ENCODE measurements around the gene TDRD7.

TDRD7 gene, protein sequence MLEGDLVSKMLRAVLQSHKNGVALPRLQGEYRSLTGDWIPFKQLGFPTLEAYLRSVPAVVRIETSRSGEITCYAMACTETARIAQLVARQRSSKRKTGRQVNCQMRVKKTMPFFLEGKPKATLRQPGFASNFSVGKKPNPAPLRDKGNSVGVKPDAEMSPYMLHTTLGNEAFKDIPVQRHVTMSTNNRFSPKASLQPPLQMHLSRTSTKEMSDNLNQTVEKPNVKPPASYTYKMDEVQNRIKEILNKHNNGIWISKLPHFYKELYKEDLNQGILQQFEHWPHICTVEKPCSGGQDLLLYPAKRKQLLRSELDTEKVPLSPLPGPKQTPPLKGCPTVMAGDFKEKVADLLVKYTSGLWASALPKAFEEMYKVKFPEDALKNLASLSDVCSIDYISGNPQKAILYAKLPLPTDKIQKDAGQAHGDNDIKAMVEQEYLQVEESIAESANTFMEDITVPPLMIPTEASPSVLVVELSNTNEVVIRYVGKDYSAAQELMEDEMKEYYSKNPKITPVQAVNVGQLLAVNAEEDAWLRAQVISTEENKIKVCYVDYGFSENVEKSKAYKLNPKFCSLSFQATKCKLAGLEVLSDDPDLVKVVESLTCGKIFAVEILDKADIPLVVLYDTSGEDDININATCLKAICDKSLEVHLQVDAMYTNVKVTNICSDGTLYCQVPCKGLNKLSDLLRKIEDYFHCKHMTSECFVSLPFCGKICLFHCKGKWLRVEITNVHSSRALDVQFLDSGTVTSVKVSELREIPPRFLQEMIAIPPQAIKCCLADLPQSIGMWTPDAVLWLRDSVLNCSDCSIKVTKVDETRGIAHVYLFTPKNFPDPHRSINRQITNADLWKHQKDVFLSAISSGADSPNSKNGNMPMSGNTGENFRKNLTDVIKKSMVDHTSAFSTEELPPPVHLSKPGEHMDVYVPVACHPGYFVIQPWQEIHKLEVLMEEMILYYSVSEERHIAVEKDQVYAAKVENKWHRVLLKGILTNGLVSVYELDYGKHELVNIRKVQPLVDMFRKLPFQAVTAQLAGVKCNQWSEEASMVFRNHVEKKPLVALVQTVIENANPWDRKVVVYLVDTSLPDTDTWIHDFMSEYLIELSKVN

DNA sequence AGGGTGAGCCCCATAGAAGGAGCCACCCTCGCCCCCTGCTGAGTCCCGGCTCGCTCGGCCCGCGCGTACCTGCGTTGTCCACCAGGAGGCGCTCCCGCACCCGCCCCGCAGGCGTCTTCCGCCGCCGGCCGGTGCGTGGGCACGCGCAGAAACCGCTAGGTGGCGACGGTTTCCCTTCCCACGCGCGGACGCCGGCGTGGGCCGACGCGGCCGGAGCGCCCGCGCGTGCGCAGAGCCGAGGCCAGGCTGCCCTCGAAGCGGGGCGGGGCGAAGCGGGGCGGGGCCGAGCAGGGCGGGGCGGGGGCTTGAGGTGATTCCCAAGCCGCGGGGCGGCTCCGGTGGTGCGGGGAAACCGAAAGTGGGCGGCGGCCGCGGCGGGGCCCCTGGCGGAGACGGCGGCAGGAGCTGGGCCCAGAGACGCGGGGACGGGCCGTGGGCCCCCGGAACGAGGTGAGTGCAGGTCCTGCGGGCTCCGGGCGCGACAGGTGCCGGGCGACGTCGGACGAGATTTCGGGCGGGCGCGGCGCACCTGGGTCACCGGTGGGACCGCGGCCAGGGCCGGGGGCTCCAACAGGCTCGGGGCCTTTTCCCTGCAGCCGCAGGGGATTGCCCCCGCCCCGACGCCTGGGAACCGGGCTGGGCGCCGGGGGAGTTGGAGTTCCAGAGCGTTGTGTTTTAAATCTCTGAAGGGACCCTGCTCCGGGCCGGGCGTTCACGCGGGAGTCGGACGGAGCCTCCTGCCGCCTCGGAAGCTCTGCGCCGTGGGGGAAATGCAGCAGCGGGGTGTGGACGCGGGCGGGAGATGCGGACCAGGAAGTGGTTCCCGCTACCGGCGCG, at the start of gene TDRD7:
TSS of gene TDRD7 (plus strand) at position 308 of the 837 bp plus-strand sequence. CDS start 16,370 bp downstream, outside the sequence.
- DNase-seq: peak; percentile 75 to 80

DNA sequence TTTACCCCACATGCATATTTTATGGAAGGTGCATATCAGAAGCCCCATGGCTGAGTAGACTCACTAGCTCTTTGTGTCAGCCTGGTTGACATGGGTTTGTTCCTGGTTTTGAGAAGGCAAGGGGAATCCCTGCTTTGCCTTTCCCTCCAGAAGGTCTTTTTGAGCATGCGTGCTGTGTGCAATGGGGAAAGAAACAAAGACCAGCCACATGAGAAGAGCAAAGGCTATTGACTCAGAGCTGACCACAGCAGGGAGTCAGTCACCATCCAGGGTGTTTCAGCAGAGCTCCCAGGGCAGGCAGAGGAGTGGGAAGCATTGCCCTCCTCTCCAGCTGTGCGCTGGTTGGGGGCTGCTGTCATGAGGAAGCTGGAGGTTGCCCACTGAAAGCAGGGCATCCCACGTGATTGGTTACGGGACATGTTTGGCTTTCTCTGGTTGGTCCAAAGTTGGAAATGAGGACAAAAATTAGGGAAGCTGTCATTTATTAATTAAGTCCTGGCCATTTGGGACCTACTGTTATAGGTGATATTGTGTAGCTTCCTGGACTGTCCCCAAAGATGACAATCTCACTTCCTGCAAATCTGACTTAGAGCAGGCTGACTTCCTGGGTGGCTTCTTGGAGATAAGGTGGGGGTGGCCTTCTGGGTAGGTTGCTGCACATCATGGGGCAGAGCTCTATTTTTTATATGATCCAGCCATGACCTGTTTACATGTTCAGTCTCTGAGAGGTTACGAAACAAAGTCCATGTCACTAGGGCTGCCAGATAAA, 48.9 kb upstream of the TDRD7 start:
- DNase-seq: no peak

DNA sequence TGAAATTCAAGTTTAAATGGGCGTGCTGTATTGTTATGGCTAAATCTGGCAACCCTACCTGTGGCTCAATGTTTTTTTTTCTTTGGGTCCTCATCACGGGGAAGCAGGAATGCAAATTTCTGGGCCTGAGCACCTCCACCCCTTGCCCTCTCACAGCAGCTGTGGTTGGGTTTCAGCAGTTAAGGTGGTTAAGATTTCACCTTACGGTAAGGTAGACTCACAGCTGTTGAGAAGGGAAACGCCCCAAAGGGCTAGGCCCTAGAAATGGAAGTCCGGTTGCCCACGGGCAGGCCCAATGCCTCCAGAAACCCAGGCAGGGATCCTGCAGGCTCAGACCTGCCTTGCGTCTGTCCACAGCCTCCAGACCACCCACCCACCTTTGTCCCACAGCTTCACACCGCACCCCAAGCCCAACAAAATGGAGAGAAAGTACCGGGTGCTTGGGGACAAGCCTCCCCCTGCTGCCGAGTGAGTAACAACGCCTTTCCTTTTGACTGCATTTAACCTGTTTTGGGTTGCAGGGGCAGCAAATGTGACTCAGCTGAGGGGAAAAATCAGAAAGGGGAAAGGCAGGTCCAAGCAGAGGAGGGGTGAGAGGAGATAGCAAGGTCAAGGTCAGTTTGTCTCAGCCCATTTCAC, 48.1 kb upstream of the TDRD7 start:
- DNase-seq: no peak

DNA sequence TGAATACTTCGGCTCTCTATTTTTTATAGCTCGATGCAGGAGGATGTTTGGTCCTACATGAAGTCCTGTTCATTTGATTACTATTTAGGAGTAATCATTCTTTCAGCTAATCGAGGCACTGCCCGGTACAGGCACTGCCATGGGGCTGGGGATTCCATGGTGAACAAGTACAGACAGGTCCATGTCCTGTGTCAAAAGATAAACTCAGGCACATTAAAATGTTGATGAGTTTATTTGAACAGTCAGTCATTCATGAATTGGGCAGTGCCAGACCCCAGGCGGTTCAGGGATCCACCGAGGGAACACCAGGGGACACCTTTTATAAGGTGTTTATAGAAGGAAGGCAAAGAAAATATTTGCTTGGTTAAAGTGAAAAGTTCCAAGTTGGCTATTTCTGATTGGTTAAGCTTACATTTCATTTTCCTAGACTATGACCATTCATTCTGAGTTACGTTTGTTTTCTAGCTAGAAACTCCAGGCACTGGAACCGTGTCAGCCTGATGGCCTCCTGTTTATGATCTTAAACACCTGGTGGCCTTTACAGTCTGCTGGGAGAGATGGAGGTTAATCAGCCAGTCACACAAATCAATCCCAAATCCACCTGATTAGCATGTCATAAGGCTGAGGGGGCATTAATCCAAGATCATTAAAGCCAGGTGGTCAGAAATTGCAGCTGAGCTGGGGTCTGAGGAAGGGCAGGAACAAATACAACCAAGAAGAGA, 47.0 kb upstream of the TDRD7 start:
- DNase-seq: no peak

DNA sequence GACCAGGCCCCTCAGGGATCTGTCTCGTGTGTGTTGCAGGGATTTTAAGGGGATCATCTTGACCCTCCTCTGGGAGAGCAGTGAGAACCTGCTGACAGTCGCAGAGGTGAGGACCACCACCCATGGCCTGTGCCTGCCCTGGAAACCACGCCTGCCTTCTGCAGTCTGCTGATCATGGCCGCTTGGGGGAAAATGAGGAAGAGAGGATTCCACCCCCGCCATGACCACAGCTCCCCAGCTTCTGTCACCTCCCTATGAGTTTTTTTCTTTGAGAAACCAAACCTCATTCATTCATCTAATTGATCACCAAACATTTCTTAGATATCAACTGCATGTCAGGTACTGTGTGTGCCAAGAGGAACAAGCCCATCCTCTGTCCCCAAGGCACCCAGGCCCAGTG, 46.3 kb upstream of the TDRD7 start:
- no peak for DNase-seq

DNA sequence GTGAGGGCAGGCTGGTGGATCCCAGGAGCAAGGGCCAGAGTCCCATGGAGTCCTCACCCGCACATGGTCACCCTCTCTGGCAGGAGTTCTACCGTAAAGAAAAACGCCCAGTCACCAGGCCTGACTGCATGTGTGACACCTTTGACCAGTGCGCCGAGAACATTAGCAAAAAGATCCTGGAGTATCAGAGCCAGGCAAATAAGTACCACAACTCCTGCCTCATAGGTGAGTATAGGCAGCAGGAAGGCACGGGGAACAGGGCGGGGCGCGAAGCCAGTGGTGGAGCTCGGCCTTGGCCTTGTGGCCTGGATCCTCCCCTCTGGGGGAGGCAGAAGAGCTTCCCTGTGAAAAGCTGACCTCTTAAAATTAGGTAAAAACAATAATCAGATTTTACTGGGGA, 45.4 kb upstream of the TDRD7 start:
- no peak for DNase-seq

DNA sequence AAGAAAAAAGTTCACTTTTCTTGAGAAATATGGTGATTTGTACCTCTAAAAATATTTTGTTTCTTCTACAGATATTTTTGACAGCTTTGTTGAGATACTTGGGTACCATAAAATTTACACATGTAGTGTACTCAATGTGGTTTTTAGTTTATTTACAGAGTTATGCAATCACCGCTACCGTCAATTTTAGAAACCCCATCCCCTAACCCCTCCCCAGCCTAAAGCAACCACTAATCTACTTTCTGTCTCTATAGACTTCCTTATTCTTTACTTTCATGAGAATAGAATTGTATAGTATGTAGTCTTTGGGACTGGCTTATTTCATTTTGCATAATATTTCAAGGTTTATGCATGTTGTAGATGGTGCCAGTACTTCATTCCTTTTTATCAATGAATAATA, 45.0 kb upstream of the TDRD7 start:
- DNase-seq: no peak

DNA sequence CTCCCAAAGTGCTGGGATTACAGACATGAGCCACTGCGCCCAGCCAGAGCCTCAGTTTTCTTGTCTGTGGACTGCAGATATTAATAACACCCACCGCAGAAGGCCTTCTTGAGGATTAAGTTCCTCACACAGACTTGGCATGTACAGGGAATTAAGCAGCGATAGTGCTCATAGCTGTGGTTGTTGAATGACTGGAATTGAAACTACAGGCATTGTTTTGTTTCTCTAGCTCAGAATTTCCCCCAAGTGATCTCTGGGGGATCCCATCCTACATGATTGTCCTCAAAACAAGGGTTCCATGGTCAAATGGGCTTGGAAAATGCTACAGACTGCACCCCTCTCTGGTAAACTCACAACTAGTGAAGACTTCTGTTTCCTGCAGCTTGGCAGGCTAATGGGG, 44.2 kb upstream of the TDRD7 start:
- DNase-seq: no peak

DNA sequence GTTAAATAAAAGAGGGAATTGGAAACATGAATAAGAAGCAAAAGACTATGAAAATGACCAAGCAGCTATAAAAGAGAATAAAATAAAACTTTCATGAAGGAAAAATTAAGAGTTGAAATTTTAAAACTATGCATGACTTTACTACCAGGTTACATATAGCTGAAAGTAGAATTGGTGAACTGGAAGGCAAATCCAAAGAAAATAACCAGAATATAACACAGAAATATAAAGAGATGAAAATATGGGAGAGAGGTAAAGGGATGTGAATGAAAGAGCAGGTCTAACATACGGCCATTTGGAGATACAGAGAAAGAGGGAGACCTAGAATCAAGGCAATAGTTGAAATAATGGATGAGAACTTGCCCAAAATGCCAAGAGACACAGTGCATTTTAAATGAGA, 42.9 kb upstream of the TDRD7 start:
- DNase-seq: no peak

DNA sequence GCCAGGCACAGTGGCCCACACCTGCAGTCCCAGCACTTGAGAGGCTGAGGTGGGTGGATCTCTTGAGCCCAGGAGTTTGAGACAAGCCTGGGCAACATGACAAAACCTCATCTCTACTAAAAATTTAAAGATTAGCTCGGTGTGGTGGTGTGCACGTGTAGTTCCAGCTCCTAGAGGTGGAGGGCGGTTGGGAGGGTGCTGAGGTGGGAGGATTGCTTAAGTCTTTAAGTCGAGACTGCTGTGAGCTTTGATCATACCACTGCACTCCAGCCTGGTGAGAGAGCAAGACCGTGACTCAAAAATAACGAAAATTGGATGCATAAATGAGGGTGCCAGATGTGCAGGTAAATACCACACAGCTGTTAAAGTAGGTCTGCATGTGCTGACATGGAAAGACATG, 39.3 kb upstream of the TDRD7 start:
- no peak for DNase-seq

DNA sequence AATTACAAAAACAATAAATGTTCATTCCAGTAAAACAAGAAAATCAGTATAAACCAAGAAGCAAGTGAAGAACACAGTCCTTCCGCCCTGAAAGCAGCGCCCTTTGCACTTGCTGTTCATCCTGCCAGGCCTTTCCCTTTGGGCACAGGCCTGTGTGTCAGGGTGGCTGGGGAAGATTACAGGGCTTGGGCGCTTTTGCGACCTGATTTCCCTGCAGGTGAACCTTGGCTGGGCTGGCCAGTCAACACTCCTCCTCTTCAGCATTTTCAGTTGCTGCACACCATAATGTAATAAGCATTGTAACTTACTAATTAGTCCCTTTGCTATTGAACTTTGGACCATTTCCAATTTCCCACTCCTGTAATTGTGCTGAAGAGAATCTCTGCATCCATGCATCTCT, 38.6 kb upstream of the TDRD7 start:
- no peak for DNase-seq

DNA sequence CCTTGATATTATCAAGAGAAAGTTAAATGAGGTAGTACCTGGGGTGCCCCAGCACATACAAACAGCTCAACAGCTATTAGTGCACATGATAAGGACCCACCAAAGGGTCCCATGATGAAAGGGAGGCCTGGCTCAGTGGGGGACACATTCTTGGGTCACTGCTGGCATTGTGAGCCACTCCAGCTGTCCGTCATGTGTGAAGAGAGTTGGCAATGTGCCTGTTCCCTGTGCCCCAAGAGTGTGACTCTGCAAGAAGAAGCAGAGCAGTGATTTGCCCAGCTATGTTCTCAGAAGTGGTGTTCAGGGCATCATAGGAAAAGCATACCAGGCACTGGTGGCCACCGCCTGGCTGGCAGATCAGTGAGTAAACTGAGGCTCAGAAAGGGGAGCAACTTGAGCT, 37.1 kb upstream of the TDRD7 start:
- DNase-seq: no peak

DNA sequence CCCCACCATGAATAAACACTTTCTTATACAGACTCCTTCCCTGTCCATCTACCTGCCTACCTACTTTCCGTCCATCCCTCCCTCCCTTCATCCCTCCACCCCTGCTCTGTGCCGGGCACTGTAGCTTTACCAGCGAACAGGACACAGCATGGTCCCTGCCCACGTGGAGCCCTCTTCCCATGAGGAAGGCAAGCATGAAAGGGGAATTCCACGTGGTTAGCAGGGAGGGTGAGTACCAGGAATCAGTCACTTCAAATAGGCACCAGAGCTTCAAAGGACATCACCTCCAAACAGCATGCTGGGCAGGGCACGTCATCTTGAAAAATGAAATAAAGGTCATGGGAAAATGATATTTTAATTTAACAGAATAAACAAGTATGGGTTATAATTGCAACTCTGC, 35.0 kb upstream of the TDRD7 start:
- no peak for DNase-seq

DNA sequence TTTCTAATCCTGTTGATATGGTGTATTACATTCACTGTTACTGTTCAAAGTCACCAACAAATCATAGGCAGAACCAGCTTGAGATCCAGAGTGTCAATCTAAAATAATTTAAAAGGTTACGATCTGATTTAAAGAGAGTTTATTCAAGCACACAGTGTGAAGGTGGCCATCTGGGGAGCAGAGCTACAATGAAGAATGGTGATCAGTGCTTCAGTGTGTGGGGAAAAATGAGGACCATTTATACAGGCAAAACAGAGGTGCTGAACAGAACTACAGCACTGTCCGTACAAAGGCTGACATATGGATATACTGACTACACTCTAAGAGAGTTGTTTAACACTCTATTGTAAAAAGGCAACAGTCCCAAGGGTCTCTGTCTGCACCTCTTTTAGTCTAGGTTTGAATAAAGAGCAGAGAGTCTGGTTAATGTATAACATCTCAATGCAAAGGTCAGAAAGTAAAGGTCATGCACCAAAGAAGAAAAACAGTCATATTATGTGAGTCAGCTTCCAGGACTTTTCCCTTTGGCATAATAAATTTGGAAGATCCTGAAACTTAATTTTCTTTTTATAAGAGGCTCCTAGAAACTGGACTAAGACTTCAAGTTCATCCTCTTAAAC, 29.7 kb upstream of the TDRD7 start:
- DNase-seq: no peak

DNA sequence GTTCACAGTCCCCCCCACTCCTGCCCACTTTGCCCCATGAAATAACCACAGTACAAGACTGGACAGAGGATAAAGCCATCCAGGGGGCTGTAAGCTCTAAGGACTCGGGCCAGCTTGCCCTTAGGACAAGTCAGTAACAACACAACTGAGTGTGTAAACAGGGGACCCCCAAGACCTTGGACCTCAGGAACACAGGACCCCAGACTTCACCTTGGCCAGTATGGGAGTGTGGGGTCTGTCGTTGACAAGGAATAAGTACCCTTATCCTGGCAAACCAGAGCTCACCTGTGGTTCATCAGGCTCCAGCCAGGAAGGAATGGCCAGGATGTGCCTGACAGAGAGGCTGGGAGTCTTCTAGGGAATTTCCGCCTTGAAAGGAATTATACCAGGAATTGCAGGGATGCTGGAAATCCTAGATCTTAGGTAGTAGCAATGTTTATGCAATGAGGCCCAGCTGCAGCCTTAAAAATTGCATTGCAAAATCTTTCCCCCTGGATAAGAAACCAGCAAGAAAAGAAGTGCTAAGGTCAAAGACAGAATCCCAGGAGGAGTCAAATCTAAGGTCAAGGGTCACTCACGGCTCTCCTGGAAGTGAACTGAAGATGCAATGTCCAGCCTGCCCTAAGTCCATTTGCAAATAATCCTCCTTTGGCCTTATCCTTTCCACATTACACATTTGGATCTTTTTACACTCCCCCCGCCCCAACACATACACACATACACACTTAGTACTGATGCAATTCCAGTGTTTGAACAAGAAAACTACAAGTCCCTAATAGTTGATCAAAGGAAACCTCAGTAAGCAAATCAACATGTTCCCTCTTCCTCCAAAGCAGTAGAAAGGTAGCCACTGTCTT, 27.3 kb upstream of the TDRD7 start:
- no peak for DNase-seq

DNA sequence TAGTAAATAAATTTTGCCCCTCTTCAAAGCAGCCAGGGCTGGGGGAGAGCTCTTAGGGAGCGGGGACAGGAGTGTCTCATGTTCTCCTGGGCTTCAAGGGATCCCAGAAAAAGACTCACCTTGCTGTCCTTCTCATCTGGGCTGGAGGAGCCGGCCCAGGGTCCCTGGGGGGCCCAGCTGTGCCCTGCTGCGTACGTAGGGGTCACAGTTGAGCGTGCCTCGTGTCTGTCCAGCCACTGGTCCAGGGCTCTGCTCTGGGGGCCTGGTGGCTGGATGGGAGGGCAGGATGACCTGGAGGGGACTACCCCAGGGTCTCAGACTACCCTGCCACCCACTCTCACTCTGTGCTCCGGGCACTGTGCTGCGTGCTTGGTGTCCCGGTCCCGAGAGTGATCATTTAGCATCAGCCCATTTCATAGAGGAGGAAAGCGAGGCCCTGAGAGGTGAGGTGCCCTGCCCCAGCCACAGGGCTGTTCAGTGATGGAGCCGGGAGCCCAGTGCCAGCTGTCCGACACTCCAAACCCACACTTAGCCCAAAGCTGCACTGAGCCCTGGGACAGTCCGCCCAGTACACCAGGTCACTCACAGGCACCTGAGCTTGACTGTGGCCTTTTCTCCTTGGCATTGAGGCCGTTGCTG, 26.2 kb upstream of the TDRD7 start:
- DNase-seq: no peak

DNA sequence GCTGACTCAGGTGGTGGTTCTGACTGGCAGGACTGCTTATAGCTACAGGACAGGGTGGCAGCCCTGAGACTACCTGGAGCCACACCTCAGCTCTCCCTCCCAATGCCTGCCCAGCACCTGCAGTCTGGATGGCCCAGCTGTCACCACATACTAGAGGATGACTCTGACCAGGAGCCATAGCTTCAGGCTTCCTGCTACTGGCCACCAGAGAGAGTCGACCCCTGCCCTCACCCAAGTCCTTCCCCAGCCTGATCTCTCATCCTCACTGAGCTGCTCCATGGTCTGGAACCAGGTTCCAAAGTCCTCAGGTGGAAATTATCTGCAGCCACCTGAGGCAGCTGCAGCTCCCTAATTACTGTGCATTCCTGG, 25.6 kb upstream of the TDRD7 start:
- no peak for DNase-seq

DNA sequence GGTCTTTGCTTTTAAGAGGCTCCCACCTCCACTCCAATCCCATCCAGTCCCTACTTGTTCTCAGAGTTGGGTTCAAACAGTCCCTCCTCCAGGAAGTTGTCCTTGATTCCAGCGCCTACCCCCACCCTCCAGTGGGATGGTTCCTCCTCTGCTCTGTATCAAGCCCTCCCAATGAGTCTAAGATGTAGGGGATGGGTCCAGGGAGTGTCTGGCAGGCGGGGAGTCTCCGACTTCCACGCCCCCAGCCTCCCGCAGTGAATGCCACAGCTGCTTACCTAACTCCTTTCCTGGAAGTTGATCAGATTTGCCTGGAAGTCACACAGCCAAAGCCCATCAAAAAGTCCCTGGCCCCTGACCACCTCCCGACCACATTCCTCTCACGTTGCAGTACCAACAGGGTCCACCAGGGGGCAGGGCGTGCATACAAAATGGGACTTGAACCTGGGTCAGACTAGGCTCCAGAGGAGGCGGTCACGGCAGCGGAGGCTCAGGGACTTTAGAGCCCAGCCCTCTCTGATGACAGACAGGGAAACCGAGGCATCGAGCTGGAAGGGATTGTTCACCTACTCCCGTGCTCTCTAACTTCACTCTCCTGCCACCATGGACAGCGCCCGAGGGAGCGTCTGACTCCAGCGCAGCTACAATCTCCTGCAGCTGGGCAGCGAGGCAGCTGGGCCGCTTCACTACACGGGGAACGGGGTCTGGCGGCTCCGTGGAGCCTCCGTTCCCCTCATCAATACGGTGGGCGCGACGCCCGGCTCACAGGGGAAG, 25.0 kb upstream of the TDRD7 start:
- peak; percentile 15 to 23 for DNase-seq
